ENCODE data around the gene HK1.

DNA sequence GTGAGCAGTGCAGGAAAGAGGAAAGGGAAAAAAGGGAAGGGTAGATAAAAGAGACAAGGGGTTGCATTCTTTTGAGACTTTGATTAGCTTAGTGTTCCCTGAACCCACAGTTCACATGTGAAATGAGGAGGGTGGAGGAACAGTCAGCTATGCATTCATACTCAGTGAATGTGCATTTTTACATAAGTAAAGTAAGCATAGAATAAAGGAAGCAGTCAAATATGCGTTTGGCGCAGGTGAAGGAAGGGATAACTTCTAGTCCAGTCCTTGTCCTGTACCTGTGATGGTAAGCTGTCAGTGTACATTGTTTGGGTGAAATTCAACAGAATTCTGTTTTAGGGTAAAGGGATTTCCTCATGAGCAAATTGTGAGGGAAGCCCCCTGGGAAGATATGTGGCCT lies 28.1 kb downstream of the HK1 start:
- TF ChIP-seq, protein P1, sequence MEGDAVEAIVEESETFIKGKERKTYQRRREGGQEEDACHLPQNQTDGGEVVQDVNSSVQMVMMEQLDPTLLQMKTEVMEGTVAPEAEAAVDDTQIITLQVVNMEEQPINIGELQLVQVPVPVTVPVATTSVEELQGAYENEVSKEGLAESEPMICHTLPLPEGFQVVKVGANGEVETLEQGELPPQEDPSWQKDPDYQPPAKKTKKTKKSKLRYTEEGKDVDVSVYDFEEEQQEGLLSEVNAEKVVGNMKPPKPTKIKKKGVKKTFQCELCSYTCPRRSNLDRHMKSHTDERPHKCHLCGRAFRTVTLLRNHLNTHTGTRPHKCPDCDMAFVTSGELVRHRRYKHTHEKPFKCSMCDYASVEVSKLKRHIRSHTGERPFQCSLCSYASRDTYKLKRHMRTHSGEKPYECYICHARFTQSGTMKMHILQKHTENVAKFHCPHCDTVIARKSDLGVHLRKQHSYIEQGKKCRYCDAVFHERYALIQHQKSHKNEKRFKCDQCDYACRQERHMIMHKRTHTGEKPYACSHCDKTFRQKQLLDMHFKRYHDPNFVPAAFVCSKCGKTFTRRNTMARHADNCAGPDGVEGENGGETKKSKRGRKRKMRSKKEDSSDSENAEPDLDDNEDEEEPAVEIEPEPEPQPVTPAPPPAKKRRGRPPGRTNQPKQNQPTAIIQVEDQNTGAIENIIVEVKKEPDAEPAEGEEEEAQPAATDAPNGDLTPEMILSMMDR (IDR thresholded peaks at IDR 0.05; ENCODE audit: low read depth, low read length): no peak
- no peak for TF ChIP-seq EZH2phosphoT487 (IDR thresholded peaks at IDR 0.05; ENCODE audit: low read depth)
